ENCODE results near the gene TTC8. TPM values are rescaled to one million over a fixed set of nuclear protein-coding genes. Genes with fewer than 3 reads are reported as not detected.

The TTC8 gene
- total RNA-seq, 1 donor from 2014 or later: 8.9 TPM

DNA sequence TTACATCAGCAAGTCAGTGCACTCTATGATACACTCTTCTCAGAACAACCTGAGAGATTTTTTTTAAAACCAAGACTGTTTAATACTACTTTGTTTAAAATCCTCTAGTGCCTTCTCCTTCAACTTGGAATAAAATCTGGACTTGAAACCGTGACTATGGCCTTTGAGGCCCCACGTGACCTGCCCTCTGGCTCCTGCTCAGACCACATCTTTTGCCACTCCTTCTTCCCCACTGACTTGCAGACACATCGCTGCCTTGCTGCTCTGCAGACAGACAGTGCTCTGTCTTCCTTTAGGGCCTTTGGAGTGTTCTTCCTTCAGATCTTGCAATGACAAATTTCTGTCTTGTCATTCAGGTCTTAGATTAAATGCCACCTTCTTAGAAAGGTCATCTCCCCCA is 48.5 kb downstream of the TTC8 start:
- Histone ChIP-seq H3K4me1 (no peaks in the 10 kb centered on the region), H3K27me3 (ENCODE audit: low read depth) (no peaks in the 10 kb centered on the region), H3K36me3 (peaks cover 24% of the 10 kb centered on the region), H3K9me3 (replicated peaks) (no peaks in the 10 kb centered on the region), H3K27ac (replicated peaks) (no peak overlapping the region), H3K4me3 (no peak overlapping the region)
- intact Hi-C loops (cut with micrococcal nuclease): no loop called here
- no peak for DNase-seq
- TF ChIP-seq, protein P1, sequence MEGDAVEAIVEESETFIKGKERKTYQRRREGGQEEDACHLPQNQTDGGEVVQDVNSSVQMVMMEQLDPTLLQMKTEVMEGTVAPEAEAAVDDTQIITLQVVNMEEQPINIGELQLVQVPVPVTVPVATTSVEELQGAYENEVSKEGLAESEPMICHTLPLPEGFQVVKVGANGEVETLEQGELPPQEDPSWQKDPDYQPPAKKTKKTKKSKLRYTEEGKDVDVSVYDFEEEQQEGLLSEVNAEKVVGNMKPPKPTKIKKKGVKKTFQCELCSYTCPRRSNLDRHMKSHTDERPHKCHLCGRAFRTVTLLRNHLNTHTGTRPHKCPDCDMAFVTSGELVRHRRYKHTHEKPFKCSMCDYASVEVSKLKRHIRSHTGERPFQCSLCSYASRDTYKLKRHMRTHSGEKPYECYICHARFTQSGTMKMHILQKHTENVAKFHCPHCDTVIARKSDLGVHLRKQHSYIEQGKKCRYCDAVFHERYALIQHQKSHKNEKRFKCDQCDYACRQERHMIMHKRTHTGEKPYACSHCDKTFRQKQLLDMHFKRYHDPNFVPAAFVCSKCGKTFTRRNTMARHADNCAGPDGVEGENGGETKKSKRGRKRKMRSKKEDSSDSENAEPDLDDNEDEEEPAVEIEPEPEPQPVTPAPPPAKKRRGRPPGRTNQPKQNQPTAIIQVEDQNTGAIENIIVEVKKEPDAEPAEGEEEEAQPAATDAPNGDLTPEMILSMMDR (IDR thresholded peaks at IDR 0.05; ENCODE audit: borderline replicate concordance): no peak

- Histone ChIP-seq H3K27ac (replicated peaks) (no peak overlapping the region), H3K9me3 (replicated peaks) (peaks cover 14% of the 10 kb centered on the region), H3K27me3 (ENCODE audit: low read depth) (no peaks in the 10 kb centered on the region), H3K4me1 (no peaks in the 10 kb centered on the region), H3K36me3 (peaks cover 40% of the 10 kb centered on the region), H3K4me3 (no peak overlapping the region)
- TF ChIP-seq, protein P1 (IDR thresholded peaks at IDR 0.05; ENCODE audit: borderline replicate concordance): no peak
- no peak for DNase-seq
- intact Hi-C loops (cut with micrococcal nuclease): no loop called here
Observed at GRCh38 chr14:88877192-88877591, 52.7 kb downstream of the TTC8 start.

- Histone ChIP-seq H3K36me3 (peaks cover 38% of the 10 kb centered on the region), H3K4me3 (no peak overlapping the region), H3K27ac (replicated peaks) (no peak overlapping the region), H3K27me3 (ENCODE audit: low read depth) (no peaks in the 10 kb centered on the region), H3K4me1 (no peaks in the 10 kb centered on the region), H3K9me3 (replicated peaks) (peaks cover 20% of the 10 kb centered on the region)
- DNase-seq: no peak
- intact Hi-C loops (cut with micrococcal nuclease): no loop called here
- TF ChIP-seq, protein P1 (IDR thresholded peaks at IDR 0.05; ENCODE audit: borderline replicate concordance): no peak
Observed at GRCh38 chr14:88879022-88879421, 54.6 kb downstream of the TTC8 start.

DNA sequence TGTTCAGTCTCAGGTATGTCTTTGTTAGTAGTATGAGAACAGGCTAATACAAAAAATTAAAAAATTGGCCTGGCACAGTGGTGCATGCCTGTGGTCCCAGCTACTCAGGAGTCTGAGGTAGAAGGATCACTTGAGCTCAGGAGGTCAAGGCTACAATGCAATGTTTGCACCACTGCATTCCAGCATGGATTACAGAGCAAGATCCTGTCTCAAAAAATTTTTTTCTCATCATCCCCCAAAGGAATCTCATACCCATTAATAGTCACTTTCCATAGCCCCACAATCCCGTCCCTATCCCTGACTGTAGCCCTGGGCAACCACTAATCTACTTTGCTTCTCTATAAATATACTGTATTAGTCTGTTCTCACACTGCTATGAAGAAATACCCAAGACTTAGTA is 57.8 kb downstream of the TTC8 start:
- DNase-seq: no peak
- Histone ChIP-seq H3K27me3 (ENCODE audit: low read depth) (no peaks in the 10 kb centered on the region), H3K9me3 (replicated peaks) (peaks cover 20% of the 10 kb centered on the region), H3K27ac (replicated peaks) (no peak overlapping the region), H3K4me1 (no peaks in the 10 kb centered on the region), H3K36me3 (peaks cover 36% of the 10 kb centered on the region), H3K4me3 (no peak overlapping the region)
- intact Hi-C loops (cut with micrococcal nuclease): no loop called here
- TF ChIP-seq, protein P1 (IDR thresholded peaks at IDR 0.05; ENCODE audit: borderline replicate concordance): no peak

GRCh38 chr14:88895116-88895515 is 70.7 kb downstream of the TTC8 start:
- TF ChIP-seq, protein P1 (IDR thresholded peaks at IDR 0.05; ENCODE audit: borderline replicate concordance): no peak
- Histone ChIP-seq H3K9me3 (replicated peaks) (peaks cover 6% of the 10 kb centered on the region), H3K4me3 (no peak overlapping the region), H3K27me3 (ENCODE audit: low read depth) (no peaks in the 10 kb centered on the region), H3K36me3 (no peaks in the 10 kb centered on the region), H3K4me1 (no peaks in the 10 kb centered on the region), H3K27ac (replicated peaks) (no peak overlapping the region)
- intact Hi-C loops (cut with micrococcal nuclease): no loop called here
- DNase-seq: no peak

DNA sequence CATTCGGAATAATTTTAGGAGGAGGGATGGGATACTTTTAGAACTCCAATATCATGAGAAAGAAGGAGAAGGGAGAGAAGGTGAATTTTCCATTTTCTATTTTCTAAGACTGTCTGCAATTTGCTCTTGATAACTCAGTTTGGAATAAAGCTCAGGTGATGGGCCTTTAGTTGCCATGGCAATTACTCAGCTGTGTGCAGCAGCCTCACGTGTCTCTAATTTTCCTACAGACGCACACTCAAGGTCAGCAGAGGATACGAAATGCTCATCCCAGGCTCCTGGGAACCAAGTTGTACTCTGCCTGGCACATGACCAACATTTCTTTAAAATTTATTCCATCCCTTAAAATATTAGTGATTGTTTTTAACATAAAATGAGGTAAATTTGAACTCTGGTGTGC is 76.7 kb downstream of the TTC8 start:
- TF ChIP-seq, protein P1 (IDR thresholded peaks at IDR 0.05; ENCODE audit: borderline replicate concordance): no peak
- no peak overlapping the region for H3K4me3 ChIP-seq
- H3K27ac ChIP-seq (replicated peaks): no peak overlapping the region
- H3K4me1 ChIP-seq: peaks cover 4% of the 10 kb centered on the region
- DNase-seq: no peak
- H3K36me3 ChIP-seq: no peaks in the 10 kb centered on the region
- H3K9me3 ChIP-seq (replicated peaks): peaks cover 6% of the 10 kb centered on the region
- H3K27me3 ChIP-seq (ENCODE audit: low read depth): no peaks in the 10 kb centered on the region
- intact Hi-C loops (cut with micrococcal nuclease): no loop called here

Measured in left ventricle myocardium inferior (tissue), 1 donor.